ENCODE measurements around the gene CPS1.

GRCh38 chr2:210584834-210585233, 28.4 kb downstream of the CPS1 start:
- no peak for TF ChIP-seq CTCF (IDR thresholded peaks at IDR 0.05)
- no peak for TF ChIP-seq POLR2A (IDR thresholded peaks at IDR 0.05)
